HEK293T (cell line): ENCODE measurements around the gene BAZ1B.

Source experiments
- CTCF ChIA-PET: fragments of 350-600 bp; formaldehyde crosslinking; extraction: SDS; loops from one replicate; lab custom pipeline; 2021; ENCODE audit warnings: antibody characterized with exemption, inconsistent platforms; lab: Yijun Ruan, JAX
- POLR2A ChIA-PET: fragments of 350-600 bp; formaldehyde crosslinking; extraction: SDS; loops from one replicate; lab custom pipeline; 2020; ENCODE audit warnings: antibody characterized with exemption, inconsistent platforms; lab: Yijun Ruan, JAX
- DNase-seq: peaks from one replicate; pipeline ENCODE4 v3.0.0; 2012; ENCODE audit warnings: mixed read lengths; ENCODE audit errors: extremely low spot score
- ARNT ChIP-seq: fragments of 450-650 bp; IDR thresholded peaks from 2 replicates; pipeline ENCODE4 v1.6.1; 2017; ENCODE audit warnings: mild to moderate bottlenecking
- BHLHE40 ChIP-seq: fragments of 450-650 bp; IDR thresholded peaks from 2 replicates; pipeline ENCODE4 v1.6.1; 2016; ENCODE audit warnings: mild to moderate bottlenecking, moderate library complexity, borderline replicate concordance
- CTBP1 ChIP-seq: fragments of 450-650 bp; IDR thresholded peaks from 2 replicates; pipeline ENCODE4 v1.6.1; 2016; ENCODE audit warnings: borderline replicate concordance
- ELF4 ChIP-seq: fragments of 450-650 bp; IDR thresholded peaks from 2 replicates; pipeline ENCODE4 v1.6.1; 2017; ENCODE audit warnings: antibody characterized with exemption
- FOXA1 ChIP-seq: fragments of 450-650 bp; IDR thresholded peaks from 2 replicates; pipeline ENCODE4 v1.6.1; 2016; ENCODE audit warnings: mild to moderate bottlenecking
- FOXK2 ChIP-seq: fragments of 450-650 bp; IDR thresholded peaks from 2 replicates; pipeline ENCODE4 v1.6.1; 2016; ENCODE audit warnings: mild to moderate bottlenecking
- FOXM1 ChIP-seq: fragments of 450-650 bp; IDR thresholded peaks from 2 replicates; pipeline ENCODE4 v1.6.1; 2017; ENCODE audit warnings: mild to moderate bottlenecking, borderline replicate concordance
- HDGF ChIP-seq: fragments of 450-650 bp; IDR thresholded peaks from 2 replicates; pipeline ENCODE4 v1.6.1; 2017; ENCODE audit warnings: antibody characterized with exemption, borderline replicate concordance
- L3MBTL2 ChIP-seq: fragments of 450-650 bp; conservative IDR thresholded peaks from 2 replicates; pipeline ENCODE4 v1.6.1; 2016; ENCODE audit warnings: mild to moderate bottlenecking
- LEF1 ChIP-seq: fragments of 450-650 bp; IDR thresholded peaks from 2 replicates; pipeline ENCODE4 v1.6.1; 2017; ENCODE audit warnings: mild to moderate bottlenecking, borderline replicate concordance
- NFRKB ChIP-seq: fragments of 450-650 bp; IDR thresholded peaks from 2 replicates; pipeline ENCODE4 v1.6.1; 2016; ENCODE audit warnings: mild to moderate bottlenecking, moderate library complexity
- SP1 ChIP-seq: fragments of 450-650 bp; IDR thresholded peaks from 2 replicates; pipeline ENCODE4 v1.6.1; 2017
- SUZ12 ChIP-seq: fragments of 450-650 bp; IDR thresholded peaks from 2 replicates; pipeline ENCODE4 v1.6.1; 2016; ENCODE audit warnings: mild to moderate bottlenecking
- TARDBP ChIP-seq: fragments of 450-650 bp; IDR thresholded peaks from 2 replicates; pipeline ENCODE4 v1.6.1; 2016
- ZNF384 ChIP-seq: fragments of 450-650 bp; IDR thresholded peaks from 2 replicates; pipeline ENCODE4 v1.6.1; 2016
- TF ChIP-seq, protein P1 (sequence below): fragments of 450-650 bp; IDR thresholded peaks from 2 replicates; pipeline ENCODE4 v1.6.1; 2016

BAZ1B gene

DNA sequence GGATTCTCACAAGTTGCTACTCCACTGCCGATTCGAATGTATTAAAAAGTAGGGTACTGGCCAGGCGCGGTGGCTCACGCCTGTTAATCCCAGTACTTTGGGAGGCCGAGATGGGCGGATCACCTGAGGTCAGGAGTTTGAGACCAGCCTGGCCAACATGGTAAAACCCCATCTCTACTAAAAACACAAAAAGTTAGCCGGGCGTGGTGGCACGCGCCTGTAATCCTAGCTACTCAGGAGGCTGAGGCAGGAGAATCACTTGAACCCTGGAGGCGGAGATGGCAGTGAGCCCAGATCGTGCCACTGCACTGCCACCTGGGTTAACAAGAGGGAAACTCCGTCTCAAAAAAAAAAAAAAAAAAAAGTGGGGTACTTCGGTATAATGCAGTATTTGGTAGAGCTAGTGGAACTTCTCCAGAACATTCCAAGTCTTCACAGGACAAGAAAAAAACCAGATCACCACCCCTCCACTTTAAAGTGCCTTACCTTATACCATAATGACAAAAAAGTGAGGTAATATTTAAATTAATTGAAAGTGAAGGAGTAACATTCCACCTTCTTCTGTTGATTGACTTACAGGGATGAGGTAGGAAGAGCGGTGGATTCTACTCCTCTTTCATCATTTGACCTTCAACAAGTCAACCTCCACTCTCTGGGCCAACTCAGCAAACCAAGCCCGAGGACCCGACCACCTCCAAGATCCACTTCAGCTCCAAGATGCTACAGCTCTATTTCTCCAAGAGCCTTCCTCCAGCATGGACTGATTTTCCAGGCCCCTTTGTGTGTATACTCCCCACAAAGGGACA lies 2.0 kb downstream of the BAZ1B start:
- ChIA-PET CTCF (interaction anchor here (0.5 kb wide), 1 partner anchor 35 kb away, joined by 3 read pairs; no protein-coding TSS in a partner anchor), POLR2A (interaction anchor here (3.2 kb wide), 1 partner anchor 58 kb away, joined by 18 read pairs; the partner anchor contains the start of gene TBL2)
- no peak for DNase-seq
- TF ChIP-seq HDGF, result no peak
- TF ChIP-seq ZNF384, result peak; percentile 64

DNA sequence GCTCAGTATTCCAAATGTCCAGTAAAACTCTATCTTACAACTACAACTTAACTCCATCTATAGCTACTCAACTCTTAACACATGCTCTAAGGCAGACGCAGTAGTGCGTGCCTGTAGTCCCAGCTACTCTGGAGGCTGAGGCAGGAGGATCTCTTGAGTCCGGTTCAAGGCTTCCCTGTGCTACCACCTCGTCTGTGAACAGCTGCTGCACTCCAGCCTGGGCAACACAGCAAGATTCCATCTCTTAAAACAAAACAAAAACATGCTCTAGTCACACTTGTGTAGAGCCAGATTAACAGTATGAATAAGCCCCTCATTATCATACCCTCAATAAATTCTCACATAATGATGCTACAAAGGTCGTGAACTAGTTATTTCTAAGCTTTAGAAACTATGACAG lies 3.6 kb downstream of the BAZ1B start:
- ChIA-PET CTCF (interaction anchor here (0.5 kb wide), 1 partner anchor 67 kb away, joined by 3 read pairs; no protein-coding TSS in a partner anchor), POLR2A (no interaction called here)
- DNase-seq, result no peak
- TF ChIP-seq NFRKB (no peak), HDGF (no peak), TARDBP (no peak), ZNF384 (no peak), CTBP1 (no peak), FOXK2 (no peak)

DNA sequence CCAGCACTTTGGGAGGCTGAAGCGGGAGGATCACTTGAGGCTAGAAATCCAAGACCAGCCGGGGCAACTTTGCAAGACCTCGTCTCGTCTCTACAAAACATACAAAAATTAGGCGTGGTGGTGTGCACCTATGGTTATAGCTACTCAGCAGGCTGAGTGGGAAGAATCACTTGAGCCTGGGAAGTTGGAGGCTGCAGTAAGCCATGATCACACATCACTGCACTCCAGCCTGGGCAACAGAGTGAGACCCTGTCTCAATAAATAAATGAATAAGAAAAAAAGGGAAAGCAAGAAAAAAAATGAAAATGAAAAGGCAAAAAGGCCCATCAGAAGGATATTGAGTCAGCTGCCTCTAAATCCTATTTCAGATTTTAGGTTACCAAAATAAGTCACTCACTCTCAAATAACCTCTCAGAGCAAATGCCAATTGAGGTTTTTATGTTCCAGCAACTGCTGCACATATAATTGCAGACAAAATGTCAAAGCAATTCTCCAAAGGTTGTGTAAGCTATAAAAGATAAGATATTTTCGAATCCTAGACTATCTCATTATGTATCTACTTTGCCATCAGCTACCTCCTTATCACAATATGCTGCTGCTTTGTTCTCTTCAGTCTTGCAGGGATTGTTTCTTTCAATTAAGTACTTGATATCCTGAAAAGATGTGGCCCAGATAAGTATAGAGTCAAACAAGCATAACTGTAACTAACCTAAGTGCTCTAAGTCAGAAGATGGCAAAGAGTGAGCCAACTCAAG lies 4.7 kb downstream of the BAZ1B start:
- no peak for TF ChIP-seq BHLHE40
- no peak for TF ChIP-seq LEF1
- no peak for TF ChIP-seq FOXA1
- TF ChIP-seq CTBP1, result no peak
- TF ChIP-seq, protein P1, sequence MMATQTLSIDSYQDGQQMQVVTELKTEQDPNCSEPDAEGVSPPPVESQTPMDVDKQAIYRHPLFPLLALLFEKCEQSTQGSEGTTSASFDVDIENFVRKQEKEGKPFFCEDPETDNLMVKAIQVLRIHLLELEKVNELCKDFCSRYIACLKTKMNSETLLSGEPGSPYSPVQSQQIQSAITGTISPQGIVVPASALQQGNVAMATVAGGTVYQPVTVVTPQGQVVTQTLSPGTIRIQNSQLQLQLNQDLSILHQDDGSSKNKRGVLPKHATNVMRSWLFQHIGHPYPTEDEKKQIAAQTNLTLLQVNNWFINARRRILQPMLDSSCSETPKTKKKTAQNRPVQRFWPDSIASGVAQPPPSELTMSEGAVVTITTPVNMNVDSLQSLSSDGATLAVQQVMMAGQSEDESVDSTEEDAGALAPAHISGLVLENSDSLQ, result no peak
- no peak for TF ChIP-seq FOXM1
- no peak for DNase-seq
- POLR2A ChIA-PET, result interaction anchor here (0.7 kb wide), 1 partner anchor 39 kb away, joined by 3 read pairs; no protein-coding TSS in a partner anchor
- CTCF ChIA-PET, result no interaction called here

DNA sequence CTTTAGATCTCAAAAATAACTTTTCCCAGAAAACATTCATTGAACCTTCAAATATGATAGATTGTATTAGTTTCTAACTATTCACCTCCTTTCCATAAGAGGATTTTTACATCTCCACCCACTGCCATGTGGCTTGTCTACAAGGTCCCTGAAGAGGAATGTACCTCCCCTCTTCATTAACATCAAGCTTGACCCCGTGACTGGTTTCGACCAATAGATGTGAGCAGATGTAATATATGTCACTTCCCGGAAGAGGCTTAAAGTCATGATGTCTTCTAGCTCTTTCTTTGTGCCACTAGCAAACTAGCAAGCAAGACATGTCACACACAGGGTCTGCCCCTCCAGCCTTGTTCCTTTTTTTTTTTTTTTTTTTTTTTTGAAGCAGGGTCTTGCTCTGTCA lies 6.9 kb downstream of the BAZ1B start:
- no peak for TF ChIP-seq FOXM1
- TF ChIP-seq, protein P1, result no peak
- TF ChIP-seq ARNT, result no peak
- no peak for TF ChIP-seq SUZ12
- no peak for TF ChIP-seq TARDBP
- no peak for TF ChIP-seq FOXA1
- no peak for TF ChIP-seq CTBP1
- TF ChIP-seq FOXK2, result no peak
- no peak for TF ChIP-seq ZNF384
- no peak for TF ChIP-seq HDGF
- no peak for TF ChIP-seq NFRKB
- no peak for TF ChIP-seq ELF4
- TF ChIP-seq LEF1, result no peak
- no peak for TF ChIP-seq BHLHE40
- no peak for TF ChIP-seq SP1
- no peak for TF ChIP-seq L3MBTL2
- CTCF ChIA-PET, result no interaction called here
- POLR2A ChIA-PET, result no interaction called here
- DNase-seq, result no peak

DNA sequence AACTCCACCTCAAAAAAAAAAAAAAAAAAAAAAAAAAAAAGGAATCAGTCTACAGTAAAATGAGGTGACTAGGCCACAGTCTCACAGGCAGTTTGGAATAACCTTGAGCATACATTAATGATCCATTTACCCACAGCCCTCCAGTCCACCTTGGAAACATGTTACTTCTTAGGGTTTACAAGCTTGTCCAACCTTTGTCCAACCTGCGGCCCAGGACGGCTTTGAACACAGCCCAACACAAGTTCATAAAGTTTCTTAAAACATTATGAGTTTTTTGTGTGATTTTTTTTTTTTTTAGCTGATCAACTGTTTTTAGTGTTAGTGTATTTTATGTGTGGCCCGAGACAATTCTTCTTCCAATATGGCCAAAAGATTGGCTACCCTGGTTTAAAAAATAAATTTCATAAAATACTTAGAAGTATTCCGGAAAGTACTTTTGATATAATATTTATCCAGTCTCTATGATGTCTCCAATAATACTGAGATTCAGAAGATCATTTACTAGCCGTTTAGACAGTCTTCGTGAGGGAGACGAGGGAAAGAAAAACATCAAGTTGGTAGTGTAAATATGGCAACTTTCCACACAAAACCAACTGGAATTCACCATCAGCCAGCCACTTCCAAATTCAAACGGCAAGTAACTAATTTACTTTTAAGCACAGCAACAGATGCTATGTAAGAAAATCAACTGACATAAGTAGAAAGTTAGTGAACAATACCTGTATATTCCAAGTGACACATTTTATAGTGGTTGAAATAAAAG lies 9.9 kb downstream of the BAZ1B start:
- TF ChIP-seq ZNF384 (no peak), BHLHE40 (no peak), NFRKB (no peak), CTBP1 (no peak), ELF4 (no peak)
- DNase-seq, result no peak
- CTCF ChIA-PET, result no interaction called here
- POLR2A ChIA-PET, result interaction anchor here (1.1 kb wide), 1 partner anchor 10 kb away, joined by 6 read pairs; the partner anchor contains the start of gene BAZ1B

DNA sequence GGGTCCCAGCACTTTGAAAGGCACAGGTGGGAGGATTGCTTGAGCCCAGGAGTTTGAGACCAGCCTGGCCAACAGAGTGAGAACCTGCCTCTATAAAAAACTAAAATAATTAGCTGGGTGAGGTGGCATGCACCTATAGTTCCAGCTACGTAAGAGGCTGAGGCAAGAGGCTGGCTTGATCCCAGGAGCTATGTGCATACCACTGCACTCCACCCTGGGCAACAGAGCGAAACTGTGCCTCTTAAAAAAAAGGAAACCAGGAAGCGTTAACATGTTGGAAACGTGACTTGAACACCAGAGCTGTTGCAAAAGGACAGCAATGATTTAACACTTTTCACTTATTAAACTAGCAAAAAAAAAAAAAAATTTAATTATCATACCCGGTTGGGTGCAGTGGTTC lies 12.6 kb downstream of the BAZ1B start:
- TF ChIP-seq, protein P1, result no peak
- TF ChIP-seq LEF1 (no peak), FOXK2 (no peak), BHLHE40 (no peak), SP1 (no peak), ELF4 (no peak)
- POLR2A ChIA-PET, result interaction anchor here (2.0 kb wide), 1 partner anchor 13 kb away, joined by 6 read pairs; the partner anchor contains the start of gene BAZ1B
- CTCF ChIA-PET, result no interaction called here
- DNase-seq, result no peak
